Muscle of leg (tissue), 11 donors: ENCODE results near the gene TRPM3. TPM values are rescaled to one million over a fixed set of nuclear protein-coding genes. Genes with fewer than 3 reads are reported as not detected.
A peak's percentile ranks its signal among the peaks of the same experiment; 100 is the strongest.

Experiments used
- DNase-seq: peaks from one replicate; pipeline ENCODE4 v3.0.0; 2013
- H3K27ac ChIP-seq: one replicate; pipeline ENCODE4 v1.5.1; 2013; ENCODE audit warnings: mild to moderate bottlenecking, low read length, control low read depth
- H3K27me3 ChIP-seq: one replicate; pipeline ENCODE4 v1.6.1; 2013; ENCODE audit warnings: low read length; ENCODE audit not compliant: control insufficient read depth, insufficient read depth
- H3K36me3 ChIP-seq: one replicate; pipeline ENCODE4 v1.6.1; 2013; ENCODE audit warnings: low read length; ENCODE audit not compliant: control insufficient read depth, insufficient read depth
- H3K4me1 ChIP-seq: one replicate; pipeline ENCODE4 v1.6.1; 2013; ENCODE audit warnings: low read length; ENCODE audit not compliant: control insufficient read depth, insufficient read depth
- H3K4me3 ChIP-seq: one replicate; pipeline ENCODE4 v1.5.1; 2013; ENCODE audit warnings: low read length, control low read depth
- H3K9me3 ChIP-seq: replicated peaks from 2 replicates; pipeline ENCODE4 v1.6.1; 2013; ENCODE audit warnings: low read depth, low read length; ENCODE audit not compliant: control insufficient read depth
- WGBS: methylation state at CpG from one replicate; pipeline ENCODE4 v1.1.5; 2013; ENCODE audit warnings: missing lambda C conversion rate; ENCODE audit not compliant: insufficient coverage; 5-methylcytosine and 5-hydroxymethylcytosine counted together
- polyA plus RNA-seq, 8 donors: library from polyadenylated mRNA; unstranded; fragments of 120-200 nt; gene quantifications; one replicate each; pipeline versions ENCODE4 v1.2.1 to v1.2.3, GENCODE V29; 2013; ENCODE audit warnings: inconsistent platforms in 1 of 8, low replicate concordance in 1 of 8; ENCODE audit not compliant: insufficient read length in 8 of 8, insufficient read depth in 1 of 8
- total RNA-seq: library from RNA; stranded (reverse); fragments of 120-200 nt; gene quantifications from one replicate; pipeline ENCODE4 v1.2.4, GENCODE V29; 2013

The TRPM3 gene
- total and polyA plus RNA-seq, 9 donors, result 0.14 to 0.66 (median 0.31) TPM

DNA sequence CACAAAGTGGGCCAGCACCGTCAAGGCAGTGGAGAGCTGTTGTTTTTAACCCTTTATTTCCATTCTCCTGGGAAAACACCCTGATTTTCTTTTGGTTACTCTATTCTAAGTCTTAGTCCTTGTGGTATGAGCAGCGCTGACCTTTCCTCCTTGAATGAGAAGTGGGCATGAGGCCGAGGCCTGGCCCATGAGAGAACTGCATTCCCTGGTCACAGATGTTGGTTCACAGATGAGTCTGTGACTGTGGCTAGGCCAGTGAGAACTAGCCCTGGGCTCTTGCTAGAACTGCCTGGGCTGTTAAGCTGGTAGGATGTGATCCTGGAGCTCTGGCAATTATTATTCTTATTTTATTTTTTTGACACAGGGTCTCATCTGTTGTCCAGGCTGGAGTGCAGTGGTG lies 635.3 kb downstream of the TRPM3 start:
- Histone ChIP-seq H3K27ac (no peak overlapping the region), H3K36me3 (no peaks in the 10 kb centered on the region), H3K4me3 (no peak overlapping the region), H3K9me3 (no peaks in the 10 kb centered on the region), H3K27me3 (no peaks in the 10 kb centered on the region), H3K4me1 (no peaks in the 10 kb centered on the region)
- DNase-seq, result no peak
- WGBS, result 81% methylated on average over 2 of the region's 3 CpGs

DNA sequence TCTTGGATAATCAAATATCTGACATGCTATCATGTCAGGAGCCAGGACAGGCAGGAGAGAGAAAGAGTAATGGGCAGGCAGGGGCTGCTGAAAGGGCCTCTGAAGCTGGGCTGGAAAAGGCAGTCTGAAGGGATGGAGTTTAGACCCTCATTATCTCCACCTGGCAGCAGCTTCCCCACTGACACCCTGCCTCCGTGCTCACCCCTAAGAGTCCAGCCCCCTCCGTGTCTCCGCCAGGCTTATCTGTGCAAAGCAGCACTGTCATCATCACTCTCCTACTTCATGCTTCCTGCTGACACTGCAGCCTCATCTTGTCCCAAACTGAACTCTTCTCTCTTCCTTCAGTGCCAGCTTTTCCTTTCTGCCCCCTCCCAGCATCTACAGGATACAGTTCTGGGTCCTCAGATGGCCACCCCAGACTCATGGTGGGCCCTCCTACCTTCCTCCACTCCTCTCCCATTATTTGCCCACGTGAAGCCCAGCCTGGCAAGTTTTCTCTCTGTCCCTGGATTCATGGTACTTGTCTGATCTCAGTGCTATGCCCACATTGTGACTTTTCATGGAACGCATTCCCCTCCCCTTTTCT lies 636.1 kb downstream of the TRPM3 start:
- Histone ChIP-seq H3K9me3 (no peaks in the 10 kb centered on the region), H3K36me3 (no peaks in the 10 kb centered on the region), H3K4me1 (peaks cover 2% of the 10 kb centered on the region), H3K27me3 (no peaks in the 10 kb centered on the region), H3K4me3 (no peak overlapping the region), H3K27ac (no peak overlapping the region)
- 61% methylated on average over 5 of the region's 5 CpGs for WGBS
- no peak for DNase-seq

DNA sequence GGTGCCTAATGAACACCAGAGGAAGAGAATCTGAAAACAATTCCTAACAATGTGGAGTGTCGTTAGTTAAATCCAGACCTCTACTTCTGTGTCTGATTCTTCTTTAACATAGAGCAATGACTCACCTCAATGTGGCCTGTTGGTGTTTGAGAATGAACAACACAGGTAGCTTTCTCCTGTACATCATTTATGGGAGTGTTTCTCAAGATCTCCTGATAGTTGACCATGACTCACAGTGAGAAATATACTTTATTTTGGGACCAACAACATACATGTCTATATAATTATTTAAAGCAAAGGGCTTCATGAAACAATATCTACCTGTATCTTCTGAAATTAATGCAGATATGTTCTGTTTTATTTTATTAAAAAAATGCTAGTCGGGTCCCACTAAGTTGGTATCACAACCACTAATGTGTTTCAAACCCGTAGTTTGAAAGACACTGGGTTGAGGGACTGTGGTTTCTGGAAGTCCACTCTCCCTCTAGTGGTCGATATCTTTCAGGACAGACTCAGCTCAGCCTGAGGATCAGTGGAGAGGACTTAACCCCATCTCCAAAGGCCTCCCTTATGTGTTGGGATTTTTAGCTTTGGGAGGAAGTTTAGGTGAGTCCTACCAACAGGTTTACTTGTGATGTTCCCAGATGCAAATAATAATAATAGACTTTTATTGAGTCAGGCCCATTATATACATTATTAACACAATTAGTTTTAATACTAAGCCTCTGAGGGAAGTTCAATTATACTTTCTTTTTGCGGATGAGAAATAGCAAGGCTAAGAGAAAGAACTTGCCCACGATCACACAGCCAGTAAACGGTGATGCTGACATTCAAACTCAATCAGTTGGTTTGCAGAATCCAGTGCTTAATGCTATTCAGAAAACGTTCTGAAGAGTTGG lies 636.9 kb downstream of the TRPM3 start:
- peak; percentile 66 for DNase-seq
- WGBS, result 88% methylated on average over 4 of the region's 8 CpGs
- Histone ChIP-seq H3K27me3 (no peaks in the 10 kb centered on the region), H3K9me3 (no peaks in the 10 kb centered on the region), H3K36me3 (no peaks in the 10 kb centered on the region), H3K4me1 (peaks cover 6% of the 10 kb centered on the region), H3K27ac (no peak overlapping the region), H3K4me3 (no peak overlapping the region)

DNA sequence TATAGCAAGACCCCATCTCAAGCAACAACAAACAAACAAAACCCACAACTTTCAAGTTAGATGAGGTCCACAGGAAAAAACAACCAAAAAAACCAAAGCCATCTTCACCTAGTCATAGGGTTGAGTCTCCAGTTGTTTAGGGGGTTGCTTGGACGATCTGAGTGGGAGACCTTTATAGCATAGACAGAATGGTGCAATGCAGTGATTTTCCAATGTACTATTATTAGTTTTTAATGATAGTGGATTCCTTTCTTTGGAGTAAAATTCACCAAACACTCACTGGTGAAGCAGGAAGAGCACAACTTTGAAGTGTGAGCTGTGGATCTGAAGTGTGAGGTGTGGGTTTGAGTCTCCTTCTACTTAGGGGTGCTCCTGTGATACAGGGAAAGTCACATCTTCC lies 640.0 kb downstream of the TRPM3 start:
- H3K27ac ChIP-seq, result no peak overlapping the region
- H3K4me1 ChIP-seq, result peaks cover 6% of the 10 kb centered on the region
- H3K27me3 ChIP-seq, result no peaks in the 10 kb centered on the region
- no peak overlapping the region for H3K4me3 ChIP-seq
- no peak for DNase-seq
- H3K9me3 ChIP-seq, result no peaks in the 10 kb centered on the region
- no CpG with 5 or more reads among the region's 1 CpG for WGBS
- H3K36me3 ChIP-seq, result no peaks in the 10 kb centered on the region

DNA sequence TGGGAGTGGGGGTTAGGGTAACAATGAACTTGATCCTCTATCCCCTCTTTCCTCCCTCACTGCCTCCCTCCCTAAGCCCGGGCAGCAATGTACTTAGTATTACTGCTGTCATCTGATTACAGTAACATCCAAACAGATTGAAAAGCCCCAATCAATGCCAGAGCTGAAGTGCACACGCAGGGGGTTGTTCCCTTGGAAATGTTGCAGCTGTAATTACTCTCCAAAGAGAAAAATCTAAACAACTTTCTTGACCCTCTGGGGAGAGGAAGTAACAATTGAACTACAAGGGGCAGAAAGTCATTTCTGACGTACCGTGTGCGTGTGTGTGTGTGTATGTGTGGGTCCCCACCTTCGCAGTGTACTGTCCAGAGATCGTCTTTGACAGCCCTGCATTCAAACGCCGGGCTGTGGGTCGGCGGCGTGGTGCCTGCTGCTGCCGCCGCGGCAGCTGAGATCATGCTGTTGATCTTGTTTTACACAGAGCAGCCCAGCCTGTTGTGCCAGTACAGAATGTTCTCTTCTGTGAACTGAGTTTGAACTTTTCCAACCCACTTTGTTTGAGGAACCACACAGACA lies 640.9 kb downstream of the TRPM3 start:
- Histone ChIP-seq H3K36me3 (no peaks in the 10 kb centered on the region), H3K27me3 (no peaks in the 10 kb centered on the region), H3K27ac (no peak overlapping the region), H3K4me1 (peaks cover 6% of the 10 kb centered on the region), H3K9me3 (no peaks in the 10 kb centered on the region), H3K4me3 (no peak overlapping the region)
- peak; percentile 70 for DNase-seq
- 13% methylated on average over 13 of the region's 15 CpGs for WGBS

DNA sequence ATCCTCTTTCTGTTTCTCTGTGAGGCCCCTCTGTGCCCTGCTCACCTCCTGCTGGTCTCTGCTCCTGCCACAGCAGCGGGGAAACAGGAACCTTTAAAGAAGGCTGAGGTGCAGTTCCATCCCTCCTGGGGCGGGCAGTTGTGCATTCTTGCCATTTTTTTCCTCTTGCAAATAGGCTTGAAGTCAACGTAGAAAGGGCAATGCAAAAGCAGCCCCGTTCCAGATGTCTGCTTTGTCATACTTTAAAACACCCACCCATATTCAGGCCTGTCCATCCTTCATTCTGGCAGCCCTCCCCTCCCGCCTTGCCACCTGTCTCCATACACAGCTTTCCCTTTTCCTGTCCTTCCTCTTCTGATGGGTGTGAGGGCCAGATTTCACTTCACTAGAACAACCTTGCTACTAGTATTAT lies 641.5 kb downstream of the TRPM3 start:
- Histone ChIP-seq H3K27ac (no peak overlapping the region), H3K9me3 (no peaks in the 10 kb centered on the region), H3K4me3 (no peak overlapping the region), H3K4me1 (peaks cover 6% of the 10 kb centered on the region), H3K27me3 (no peaks in the 10 kb centered on the region), H3K36me3 (no peaks in the 10 kb centered on the region)
- WGBS, result 38% methylated on average over 4 of the region's 5 CpGs
- no peak for DNase-seq
